ENCODE results near the gene IFITM5.
"Not testable (repeated sequence)": the region's sequence is repeated elsewhere in the genome, so short reads cannot be mapped to it uniquely, and the experiment has no call there.

IFITM5 gene

DNA sequence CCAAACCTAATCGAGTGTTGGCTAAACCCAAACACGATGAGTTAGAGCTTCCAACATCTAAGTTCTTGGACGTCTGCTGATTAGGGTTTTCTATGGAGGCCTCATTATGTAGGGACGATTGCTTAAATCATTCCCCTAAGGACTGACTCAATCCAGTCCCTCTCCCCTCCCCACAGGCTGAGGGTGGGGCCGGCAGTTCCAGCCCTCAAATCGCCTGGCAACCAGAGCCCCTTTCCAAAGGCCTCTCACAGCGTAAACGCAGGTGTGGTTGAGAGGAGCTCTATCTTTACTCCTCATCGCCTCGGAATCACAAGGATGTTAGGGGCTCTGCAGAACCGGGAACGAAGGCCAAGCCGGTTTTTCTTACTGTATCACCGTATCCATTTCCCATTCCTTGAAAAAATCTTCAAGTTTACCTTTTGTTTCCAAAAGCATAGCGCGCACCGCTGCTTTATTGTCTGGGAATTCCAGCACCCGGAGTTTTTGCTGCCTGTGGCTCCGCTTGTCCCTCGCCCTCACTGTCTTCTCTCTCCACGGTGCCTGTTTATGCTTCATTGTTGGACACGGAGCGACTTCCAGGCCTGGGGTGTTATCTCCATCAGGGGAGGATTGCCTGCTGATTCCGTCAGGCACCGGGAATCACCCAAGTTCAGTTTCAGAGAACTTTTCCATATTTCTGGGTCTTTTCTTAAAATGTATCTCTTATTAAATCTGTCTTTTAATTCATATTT is 35.1 kb upstream of the IFITM5 start:
- peaks cover 10% of the 10 kb centered on the region for H3K9me3 ChIP-seq (ENCODE audit: control insufficient read depth, low read length)
- no peaks in the 10 kb centered on the region for H3K36me3 ChIP-seq (ENCODE audit: control insufficient read depth, insufficient read depth, low read length)
- peak overlapping the region; percentile 51 for H3K27ac ChIP-seq (ENCODE audit: low read depth, low read length, severe bottlenecking)
- WGBS, 2 experiments (ENCODE audit: insufficient coverage in 2 of 2), result 11 to 16% methylated on average over 18 to 20 of the region's 25 CpGs
- no peak overlapping the region for H3K4me3 ChIP-seq (ENCODE audit: extremely low read depth, insufficient read depth, low read length, poor library complexity, severe bottlenecking)
- peaks cover 11% of the 10 kb centered on the region for H3K4me1 ChIP-seq (ENCODE audit: control insufficient read depth, insufficient read depth, low read length, poor library complexity, severe bottlenecking)

DNA sequence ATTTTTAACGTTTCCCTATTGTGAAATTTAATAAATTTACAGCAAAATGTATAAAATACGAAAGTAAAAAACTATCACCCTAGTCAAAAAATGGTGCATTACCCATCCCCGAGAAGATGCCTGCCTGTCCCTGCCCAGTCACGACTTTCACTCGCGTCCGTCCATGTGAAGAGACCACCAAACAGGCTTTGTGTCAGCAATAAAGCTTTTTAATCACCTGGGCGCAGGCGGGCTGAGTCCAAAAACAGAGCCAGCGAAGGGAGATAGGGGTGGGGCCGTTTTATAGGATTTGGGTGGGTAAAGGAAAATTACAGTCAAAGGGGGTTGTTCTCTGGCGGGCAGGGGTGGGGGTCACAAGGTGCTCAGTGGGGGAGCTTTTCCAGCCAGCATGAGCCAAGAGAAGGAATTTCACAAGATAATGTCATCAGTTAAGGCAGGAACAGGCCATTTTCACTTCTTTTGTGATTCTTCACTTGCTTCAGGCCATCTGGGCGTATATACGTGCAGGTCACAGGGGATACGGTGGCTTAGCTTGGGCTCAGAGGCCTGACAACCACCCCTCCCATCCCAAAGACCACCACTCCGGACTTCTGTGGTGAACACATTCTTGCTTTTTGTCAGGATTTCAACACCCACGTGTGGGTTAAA is 34.4 kb upstream of the IFITM5 start:
- H3K4me1 ChIP-seq (ENCODE audit: control insufficient read depth, insufficient read depth, low read length, poor library complexity, severe bottlenecking), result peaks cover 11% of the 10 kb centered on the region
- WGBS, 2 experiments (ENCODE audit: insufficient coverage in 2 of 2), result 56 to 59% methylated on average over 13 of the region's 17 CpGs
- not testable (repeated sequence) for H3K9me3 ChIP-seq (ENCODE audit: control insufficient read depth, low read length); H3K4me3 ChIP-seq (ENCODE audit: extremely low read depth, insufficient read depth, low read length, poor library complexity, severe bottlenecking); H3K27ac ChIP-seq (ENCODE audit: low read depth, low read length, severe bottlenecking); H3K36me3 ChIP-seq (ENCODE audit: control insufficient read depth, insufficient read depth, low read length)

DNA sequence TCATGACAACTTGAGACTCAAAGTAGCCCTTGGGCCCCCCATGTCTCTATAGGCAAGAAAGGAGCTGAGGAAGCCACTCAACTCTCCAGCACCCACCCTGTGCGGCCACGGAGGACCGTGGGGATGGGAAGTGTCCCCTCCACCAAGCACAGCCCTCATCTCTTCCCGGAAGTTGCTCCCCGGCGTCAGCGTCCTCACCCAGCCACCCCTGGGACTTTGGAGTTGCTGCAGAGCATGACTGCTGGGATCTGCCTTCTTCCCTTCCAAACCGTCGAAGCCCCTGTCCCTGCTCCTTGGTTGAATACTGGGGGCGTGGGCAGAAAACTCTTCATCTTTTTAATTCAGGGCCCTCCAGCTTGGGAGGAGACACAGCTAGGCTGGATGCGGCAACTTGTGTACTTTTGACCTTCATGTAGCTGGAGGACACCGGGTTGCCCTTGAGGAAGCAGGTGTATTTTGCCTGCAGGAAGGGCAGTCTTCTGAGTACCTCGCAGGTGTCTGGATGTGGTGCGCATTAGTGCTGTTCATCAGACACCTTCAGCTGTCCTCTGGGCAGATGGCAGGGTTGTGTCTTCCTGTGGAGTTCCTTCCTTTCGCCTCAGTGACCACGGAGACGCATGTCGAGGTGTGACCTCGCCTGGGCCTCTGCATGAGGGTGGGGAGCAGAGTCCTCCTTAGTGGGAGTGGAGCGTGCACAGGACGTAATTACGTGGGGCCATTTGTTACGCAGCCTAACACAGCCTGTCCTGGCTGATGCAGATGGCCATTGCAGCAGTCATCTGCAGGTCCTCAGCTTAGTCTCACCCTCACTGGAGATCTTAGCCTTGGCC is 33.5 kb upstream of the IFITM5 start:
- Histone ChIP-seq H3K9me3 (ENCODE audit: control insufficient read depth, low read length) (peaks cover 10% of the 10 kb centered on the region), H3K4me3 (ENCODE audit: extremely low read depth, insufficient read depth, low read length, poor library complexity, severe bottlenecking) (no peak overlapping the region), H3K27ac (ENCODE audit: low read depth, low read length, severe bottlenecking) (no peak overlapping the region), H3K36me3 (ENCODE audit: control insufficient read depth, insufficient read depth, low read length) (no peaks in the 10 kb centered on the region), H3K4me1 (ENCODE audit: control insufficient read depth, insufficient read depth, low read length, poor library complexity, severe bottlenecking) (peaks cover 11% of the 10 kb centered on the region)
- WGBS, 2 experiments (ENCODE audit: insufficient coverage in 2 of 2), result 96 to 98% methylated on average over 22 to 23 of the region's 23 CpGs

DNA sequence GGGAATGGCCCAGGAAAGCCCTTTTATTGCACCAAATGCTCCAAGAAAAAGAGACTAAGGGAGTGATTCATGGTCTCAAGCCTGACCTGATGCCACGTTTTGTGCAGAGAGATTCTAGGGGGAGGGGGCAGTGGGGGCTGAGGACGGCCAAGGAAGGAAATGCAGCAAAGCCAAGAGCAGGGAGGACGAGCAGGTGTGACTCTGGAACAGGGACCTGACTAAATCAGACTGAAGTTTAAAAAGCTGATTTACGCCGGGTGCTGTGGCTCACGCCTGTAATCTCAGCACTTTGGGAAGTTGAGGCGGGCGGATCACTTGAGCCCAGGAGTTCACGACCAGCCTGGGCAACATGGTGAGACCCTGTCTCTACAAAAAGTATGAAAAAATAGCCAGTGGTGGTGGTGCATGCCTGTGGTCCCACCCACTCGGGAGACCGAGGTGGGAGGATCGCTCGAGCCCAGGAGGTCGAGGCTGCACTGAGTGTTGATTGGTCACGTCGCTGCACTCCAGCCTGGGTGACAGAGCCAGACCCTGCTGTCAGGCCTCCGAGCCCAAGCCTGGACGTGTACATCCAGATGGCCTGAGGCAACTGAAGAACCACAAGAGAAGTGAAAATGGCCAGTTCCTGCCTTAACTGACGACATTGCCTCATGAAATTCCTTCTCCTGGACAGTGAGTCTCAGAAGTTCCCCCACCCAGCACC is 32.2 kb upstream of the IFITM5 start:
- peaks cover 10% of the 10 kb centered on the region for H3K9me3 ChIP-seq (ENCODE audit: control insufficient read depth, low read length)
- no peaks in the 10 kb centered on the region for H3K36me3 ChIP-seq (ENCODE audit: control insufficient read depth, insufficient read depth, low read length)
- 90 to 92% methylated on average over 16 to 18 of the region's 19 CpGs for WGBS, 2 experiments (ENCODE audit: insufficient coverage in 2 of 2)
- H3K27ac ChIP-seq (ENCODE audit: low read depth, low read length, severe bottlenecking), result no peak overlapping the region
- peaks cover 18% of the 10 kb centered on the region for H3K4me1 ChIP-seq (ENCODE audit: control insufficient read depth, insufficient read depth, low read length, poor library complexity, severe bottlenecking)
- H3K4me3 ChIP-seq (ENCODE audit: extremely low read depth, insufficient read depth, low read length, poor library complexity, severe bottlenecking), result no peak overlapping the region

GRCh38 chr11:330694-331357 is 31.5 kb upstream of the IFITM5 start:
- WGBS, 2 experiments (ENCODE audit: insufficient coverage in 2 of 2), result 84 to 89% methylated on average over 24 to 34 of the region's 34 CpGs
- Histone ChIP-seq H3K27ac (ENCODE audit: low read depth, low read length, severe bottlenecking) (no peak overlapping the region), H3K36me3 (ENCODE audit: control insufficient read depth, insufficient read depth, low read length) (no peaks in the 10 kb centered on the region), H3K9me3 (ENCODE audit: control insufficient read depth, low read length) (peaks cover 10% of the 10 kb centered on the region), H3K4me1 (ENCODE audit: control insufficient read depth, insufficient read depth, low read length, poor library complexity, severe bottlenecking) (peaks cover 18% of the 10 kb centered on the region), H3K4me3 (ENCODE audit: extremely low read depth, insufficient read depth, low read length, poor library complexity, severe bottlenecking) (no peak overlapping the region)

GRCh38 chr11:330307-330693 is 31.0 kb upstream of the IFITM5 start:
- Histone ChIP-seq H3K27ac (ENCODE audit: low read depth, low read length, severe bottlenecking) (no peak overlapping the region), H3K36me3 (ENCODE audit: control insufficient read depth, insufficient read depth, low read length) (no peaks in the 10 kb centered on the region), H3K4me3 (ENCODE audit: extremely low read depth, insufficient read depth, low read length, poor library complexity, severe bottlenecking) (no peak overlapping the region), H3K9me3 (ENCODE audit: control insufficient read depth, low read length) (peaks cover 10% of the 10 kb centered on the region), H3K4me1 (ENCODE audit: control insufficient read depth, insufficient read depth, low read length, poor library complexity, severe bottlenecking) (peaks cover 16% of the 10 kb centered on the region)
- WGBS, 2 experiments (ENCODE audit: insufficient coverage in 2 of 2), result 89 to 90% methylated on average over 8 to 14 of the region's 14 CpGs

DNA sequence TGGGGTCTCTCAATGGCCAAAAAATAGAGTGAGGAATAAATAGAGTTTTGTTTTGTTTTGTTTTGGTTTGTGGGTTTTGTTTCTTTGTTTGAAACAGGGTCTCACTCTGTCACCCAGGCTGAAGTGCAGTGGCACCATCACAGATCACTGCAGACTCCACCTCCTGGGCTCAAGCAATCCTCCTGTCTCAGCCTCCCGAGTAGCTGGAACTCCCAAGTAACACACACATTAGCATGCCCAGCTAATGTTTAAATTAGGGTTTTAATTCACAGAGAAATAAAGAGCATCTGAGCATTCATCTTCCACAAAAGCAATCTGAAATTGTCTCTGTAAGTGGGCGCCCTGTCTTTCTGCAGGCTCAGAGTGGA is 30.5 kb upstream of the IFITM5 start:
- H3K36me3 ChIP-seq (ENCODE audit: control insufficient read depth, insufficient read depth, low read length), result no peaks in the 10 kb centered on the region
- no peak overlapping the region for H3K27ac ChIP-seq (ENCODE audit: low read depth, low read length, severe bottlenecking)
- peaks cover 17% of the 10 kb centered on the region for H3K4me1 ChIP-seq (ENCODE audit: control insufficient read depth, insufficient read depth, low read length, poor library complexity, severe bottlenecking)
- no peak overlapping the region for H3K4me3 ChIP-seq (ENCODE audit: extremely low read depth, insufficient read depth, low read length, poor library complexity, severe bottlenecking)
- peaks cover 10% of the 10 kb centered on the region for H3K9me3 ChIP-seq (ENCODE audit: control insufficient read depth, low read length)
- WGBS, 2 experiments (ENCODE audit: insufficient coverage in 2 of 2), result 100% methylated on average over 1 of the region's 2 CpGs; no CpG with 5 or more reads in 1 of the 2 experiments

GRCh38 chr11:328516-329100 is 29.3 kb upstream of the IFITM5 start:
- H3K4me3 ChIP-seq (ENCODE audit: extremely low read depth, insufficient read depth, low read length, poor library complexity, severe bottlenecking); H3K36me3 ChIP-seq (ENCODE audit: control insufficient read depth, insufficient read depth, low read length); H3K9me3 ChIP-seq (ENCODE audit: control insufficient read depth, low read length); H3K27ac ChIP-seq (ENCODE audit: low read depth, low read length, severe bottlenecking): not testable (repeated sequence)
- 83 to 84% methylated on average over 6 to 8 of the region's 15 CpGs for WGBS, 2 experiments (ENCODE audit: insufficient coverage in 2 of 2)
- peaks cover 17% of the 10 kb centered on the region for H3K4me1 ChIP-seq (ENCODE audit: control insufficient read depth, insufficient read depth, low read length, poor library complexity, severe bottlenecking)

DNA sequence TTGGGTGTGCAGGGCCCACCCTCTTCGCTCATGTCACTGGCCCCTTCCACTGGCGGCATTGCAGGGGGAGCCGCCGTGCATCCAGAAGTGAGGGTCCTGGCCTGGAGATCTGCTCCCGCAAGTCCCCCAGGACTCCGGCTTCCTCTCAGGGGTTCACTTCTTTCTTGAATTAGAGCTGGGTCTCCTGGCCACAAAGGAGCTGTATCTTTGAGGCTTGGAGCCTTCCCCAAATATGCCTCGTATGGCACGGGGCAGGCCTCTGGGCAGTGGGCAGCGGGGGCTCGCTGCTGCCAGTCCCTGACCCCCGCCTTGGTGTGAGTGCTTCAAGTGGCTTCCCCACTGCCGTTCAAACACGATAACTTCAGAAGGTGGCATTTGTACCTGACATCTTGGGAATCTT is 28.7 kb upstream of the IFITM5 start:
- peaks cover 6% of the 10 kb centered on the region for H3K9me3 ChIP-seq (ENCODE audit: control insufficient read depth, low read length)
- no peak overlapping the region for H3K27ac ChIP-seq (ENCODE audit: low read depth, low read length, severe bottlenecking)
- 96 to 98% methylated on average over 9 to 13 of the region's 13 CpGs for WGBS, 2 experiments (ENCODE audit: insufficient coverage in 2 of 2)
- H3K36me3 ChIP-seq (ENCODE audit: control insufficient read depth, insufficient read depth, low read length), result no peaks in the 10 kb centered on the region
- H3K4me1 ChIP-seq (ENCODE audit: control insufficient read depth, insufficient read depth, low read length, poor library complexity, severe bottlenecking), result peaks cover 17% of the 10 kb centered on the region
- no peak overlapping the region for H3K4me3 ChIP-seq (ENCODE audit: extremely low read depth, insufficient read depth, low read length, poor library complexity, severe bottlenecking)

GRCh38 chr11:327581-327923 is 28.2 kb upstream of the IFITM5 start:
- Histone ChIP-seq H3K36me3 (ENCODE audit: control insufficient read depth, insufficient read depth, low read length) (no peaks in the 10 kb centered on the region), H3K4me3 (ENCODE audit: extremely low read depth, insufficient read depth, low read length, poor library complexity, severe bottlenecking) (no peak overlapping the region), H3K4me1 (ENCODE audit: control insufficient read depth, insufficient read depth, low read length, poor library complexity, severe bottlenecking) (peaks cover 17% of the 10 kb centered on the region), H3K9me3 (ENCODE audit: control insufficient read depth, low read length) (peaks cover under 1% of the 10 kb centered on the region), H3K27ac (ENCODE audit: low read depth, low read length, severe bottlenecking) (no peak overlapping the region)
- no CpG with 5 or more reads among the region's 3 CpGs for WGBS, 2 experiments (ENCODE audit: insufficient coverage in 2 of 2)
